B cell (primary cell): ENCODE measurements around the gene CHRM2. TPM values are rescaled to one million over a fixed set of nuclear protein-coding genes. Genes with fewer than 3 reads are reported as not detected.

Source experiments
- ATAC-seq: fragments of 200-7000 bp; cut with Tn5 transposase; one replicate; pipeline ENCODE4 v1.10.0; 2021; ENCODE audit warnings: low read depth, mild to moderate bottlenecking, moderate number of reproducible peaks, moderate library complexity
- CTCF ChIA-PET: fragments of 350-600 bp; sonication (Branson Sonifier 250); formaldehyde crosslinking; loops from one replicate; lab custom pipeline; 2021; ENCODE audit warnings: antibody characterized with exemption, inconsistent platforms; lab: Charles Lee
- POLR2A ChIA-PET: fragments of 350-600 bp; sonication (Branson Sonifier 250); formaldehyde crosslinking; loops from one replicate; lab custom pipeline; 2021; ENCODE audit warnings: antibody characterized with exemption; lab: Charles Lee
- DNase-seq: peaks from one replicate; pipeline ENCODE4 v3.0.0; 2013
- H2AFZ ChIP-seq: 2 replicates; pipeline ENCODE4 v1.6.1; 2012; ENCODE audit warnings: mild to moderate bottlenecking, low read depth, low read length; ENCODE audit not compliant: insufficient read depth, poor library complexity, severe bottlenecking
- H3K27ac ChIP-seq, 2 donors: 1 replicate in 1 of 2; 2 replicates in 1 of 2; pipeline ENCODE4 v1.5.1; 2012 to 2013; ENCODE audit warnings: low read length in 2 of 2, mild to moderate bottlenecking in 2 of 2, moderate library complexity in 1 of 2
- H3K27me3 ChIP-seq, 4 experiments: fragments of 200-600 bp in 1 of 4; sonication (generic) in 1 of 4; replicated peaks in 1 of 4; 1 replicate in 2 of 4; 2 replicates in 2 of 4; pipeline versions ENCODE4 v1.6.1 to v1.7.0; 2013 to 2016; ENCODE audit warnings: low read length in 3 of 4, mild to moderate bottlenecking in 2 of 4, mixed read lengths in 1 of 4, moderate library complexity in 1 of 4; ENCODE audit not compliant: insufficient read depth in 4 of 4, control insufficient read depth in 3 of 4; ENCODE audit errors: control extremely low read depth in 1 of 4
- H3K36me3 ChIP-seq, 2 experiments: replicated peaks in 1 of 2; 1 replicate in 1 of 2; 2 replicates in 1 of 2; pipeline versions ENCODE4 v1.6.1 to v1.7.1; 2013; ENCODE audit warnings: low read length in 1 of 2; ENCODE audit not compliant: insufficient read depth in 2 of 2, control insufficient read depth in 1 of 2; ENCODE audit errors: control extremely low read depth in 1 of 2, extremely low read depth in 1 of 2
- H3K4me1 ChIP-seq, 2 donors: fragments of 200-600 bp in 1 of 2; sonication (generic) in 1 of 2; 1 replicate in 1 of 2; 2 replicates in 1 of 2; pipeline versions ENCODE4 v1.5.1 to v1.6.1; 2013 to 2017; ENCODE audit warnings: low read length in 2 of 2; ENCODE audit not compliant: control insufficient read depth in 2 of 2, insufficient read depth in 2 of 2
- H3K4me2 ChIP-seq: replicated peaks from 2 replicates; pipeline ENCODE3; 2012; ENCODE audit warnings: mild to moderate bottlenecking, low read depth, low read length; ENCODE audit not compliant: poor library complexity, severe bottlenecking
- H3K4me3 ChIP-seq, 5 experiments: fragments of 200-600 bp in 1 of 5; sonication (generic) in 1 of 5; 1 replicate in 3 of 5; 2 replicates in 2 of 5; pipeline versions ENCODE4 v1.5.1 to v1.7.0; 2011 to 2016; ENCODE audit warnings: low read length in 4 of 5, mild to moderate bottlenecking in 4 of 5, low read depth in 2 of 5, control low read depth in 1 of 5, moderate library complexity in 1 of 5; ENCODE audit not compliant: insufficient read depth in 1 of 5; ENCODE audit errors: control extremely low read depth in 1 of 5, extremely low read depth in 1 of 5
- H3K79me2 ChIP-seq: fragments of 200-600 bp; sonication (generic); one replicate; pipeline ENCODE4 v1.6.0; 2016; ENCODE audit warnings: low read length; ENCODE audit not compliant: control insufficient read depth, insufficient read depth
- H3K9ac ChIP-seq: fragments of 200-600 bp; sonication (generic); 2 replicates; pipeline ENCODE4 v1.6.1; 2017; ENCODE audit warnings: mild to moderate bottlenecking, low read length, moderate library complexity
- H3K9me3 ChIP-seq, 3 donors: one replicate each; pipeline versions ENCODE4 v1.6.1 to v1.7.1; 2013; ENCODE audit warnings: low read length in 2 of 3; ENCODE audit not compliant: control insufficient read depth in 2 of 3, insufficient read depth in 1 of 3; ENCODE audit errors: control extremely low read depth in 1 of 3
- H4K20me1 ChIP-seq: 2 replicates; pipeline ENCODE4 v1.6.0; 2012; ENCODE audit warnings: mild to moderate bottlenecking, low read length; ENCODE audit not compliant: insufficient read depth, control insufficient read depth, poor library complexity, severe bottlenecking
- H3K27ac Mint-ChIP-seq: one replicate; pipeline ENCODE4 v1.8.0; 2021; ENCODE audit warnings: mixed read lengths
- H3K27me3 Mint-ChIP-seq: one replicate; pipeline ENCODE4 v1.8.0; 2021; ENCODE audit warnings: mixed read lengths
- H3K4me1 Mint-ChIP-seq: one replicate; pipeline ENCODE4 v1.8.0; 2021; ENCODE audit warnings: mixed read lengths
- H3K4me3 Mint-ChIP-seq: one replicate; pipeline ENCODE4 v1.8.0; 2021; ENCODE audit warnings: mixed read lengths
- H3K9me3 Mint-ChIP-seq: one replicate; pipeline ENCODE4 v1.8.0; 2022; ENCODE audit warnings: mixed read lengths; ENCODE audit not compliant: insufficient read depth
- CTCF ChIP-seq: fragments of 200-600 bp; IDR thresholded peaks from one replicate; pipeline ENCODE4 v1.8.0; 2022; ENCODE audit warnings: antibody characterized with exemption, mild to moderate bottlenecking
- EZH2 ChIP-seq: IDR thresholded peaks from 2 replicates; pipeline ENCODE4 v1.6.1; 2012; ENCODE audit warnings: borderline replicate concordance, low read depth, mild to moderate bottlenecking, moderate library complexity, low read length; ENCODE audit not compliant: insufficient read depth, poor library complexity, severe bottlenecking
- WGBS: methylation state at CpG from one replicate; pipeline ENCODE4 v1.1.5; 2013; ENCODE audit warnings: missing lambda C conversion rate; ENCODE audit not compliant: insufficient coverage; 5-methylcytosine and 5-hydroxymethylcytosine counted together
- intact Hi-C: fragments of 100-400 bp; cut with micrococcal nuclease; formaldehyde crosslinking; loops from one replicate; pipeline ENCODE4 v1.10.0; 2022
- polyA plus RNA-seq: library from polyadenylated mRNA; depleted of rRNA; stranded (reverse); fragments of >200 nt; gene quantifications from 2 replicates; pipeline ENCODE4 v1.2.3, GENCODE V29; 2012
- total RNA-seq, 2 donors: library from RNA; stranded (reverse); fragments of 120-200 nt in 1 of 2; gene quantifications; 1 replicate in 1 of 2; 2 replicates in 1 of 2; pipeline versions ENCODE4 v1.2.3 to v1.2.4, GENCODE V29; 2013 to 2022

The CHRM2 gene
- total and polyA plus RNA-seq, 2 donors (not counting 1 experiment from before 2014, with no cell fraction given), result not detected

- CTCF ChIA-PET, result interaction anchor here (0.7 kb wide), 1 partner anchor 42 kb away, joined by 4 read pairs; no protein-coding TSS in a partner anchor
- no peaks in the 10 kb centered on the region for H4K20me1 ChIP-seq
- H3K4me1 ChIP-seq, result no peaks in the 10 kb centered on the region
- ATAC-seq (no peak), DNase-seq (no peak)
- POLR2A ChIA-PET, result no interaction called here
- H3K4me3 ChIP-seq, result no peak overlapping the region
- H3K4me2 ChIP-seq, result no peak overlapping the region
- Mint-ChIP-seq H3K4me1 (no peaks in the 10 kb centered on the region), H3K27ac (no peak overlapping the region), H3K4me3 (no peak overlapping the region), H3K27me3 (no peaks in the 10 kb centered on the region), H3K9me3 (no peaks in the 10 kb centered on the region)
- no peak overlapping the region for H2AFZ ChIP-seq
- TF ChIP-seq CTCF (no peak), EZH2 (no peak)
- intact Hi-C loops, result no loop called here
- H3K27me3 ChIP-seq, result no peaks in the 10 kb centered on the region
- H3K9me3 ChIP-seq, result no peaks in the 10 kb centered on the region
- H3K79me2 ChIP-seq, result no peaks in the 10 kb centered on the region
- no peak overlapping the region for H3K9ac ChIP-seq
- no peaks in the 10 kb centered on the region for H3K36me3 ChIP-seq
- no peak overlapping the region for H3K27ac ChIP-seq
- WGBS, result no CpG with 5 or more reads among the region's 1 CpG
Measured at GRCh38 chr7:136859803-136860202, 8.6 kb upstream of the CHRM2 start.

- TF ChIP-seq EZH2 (no peak), CTCF (no peak)
Measured at GRCh38 chr7:136865236-136865635, 3.2 kb upstream of the CHRM2 start.

More at GRCh38 chr7:136865236-136865635, 3.2 kb upstream of the CHRM2 start:
- Histone ChIP-seq H3K9ac (no peak overlapping the region), H3K36me3 (no peaks in the 10 kb centered on the region), H3K27ac (no peak overlapping the region), H3K27me3 (peaks cover 0 to 20% (median under 1%) of the 10 kb centered on the region in 4 experiments), H3K4me1 (no peaks in the 10 kb centered on the region), H2AFZ (no peak overlapping the region), H4K20me1 (no peaks in the 10 kb centered on the region), H3K4me2 (no peak overlapping the region), H3K4me3 (no peak overlapping the region), H3K9me3 (peaks cover 0 to 12% (median 0%) of the 10 kb centered on the region in 3 donors), H3K79me2 (no peaks in the 10 kb centered on the region)
- CTCF ChIA-PET, result no interaction called here
- Mint-ChIP-seq H3K9me3 (no peaks in the 10 kb centered on the region), H3K4me1 (no peaks in the 10 kb centered on the region), H3K4me3 (no peak overlapping the region), H3K27ac (no peak overlapping the region), H3K27me3 (peaks cover 9% of the 10 kb centered on the region)
- ATAC-seq (no peak), DNase-seq (no peak)
- intact Hi-C loops, result no loop called here
- POLR2A ChIA-PET, result no interaction called here
- WGBS, result 100% methylated on average over 7 of the region's 10 CpGs
